ENCODE results near the gene DHX16.

DNA sequence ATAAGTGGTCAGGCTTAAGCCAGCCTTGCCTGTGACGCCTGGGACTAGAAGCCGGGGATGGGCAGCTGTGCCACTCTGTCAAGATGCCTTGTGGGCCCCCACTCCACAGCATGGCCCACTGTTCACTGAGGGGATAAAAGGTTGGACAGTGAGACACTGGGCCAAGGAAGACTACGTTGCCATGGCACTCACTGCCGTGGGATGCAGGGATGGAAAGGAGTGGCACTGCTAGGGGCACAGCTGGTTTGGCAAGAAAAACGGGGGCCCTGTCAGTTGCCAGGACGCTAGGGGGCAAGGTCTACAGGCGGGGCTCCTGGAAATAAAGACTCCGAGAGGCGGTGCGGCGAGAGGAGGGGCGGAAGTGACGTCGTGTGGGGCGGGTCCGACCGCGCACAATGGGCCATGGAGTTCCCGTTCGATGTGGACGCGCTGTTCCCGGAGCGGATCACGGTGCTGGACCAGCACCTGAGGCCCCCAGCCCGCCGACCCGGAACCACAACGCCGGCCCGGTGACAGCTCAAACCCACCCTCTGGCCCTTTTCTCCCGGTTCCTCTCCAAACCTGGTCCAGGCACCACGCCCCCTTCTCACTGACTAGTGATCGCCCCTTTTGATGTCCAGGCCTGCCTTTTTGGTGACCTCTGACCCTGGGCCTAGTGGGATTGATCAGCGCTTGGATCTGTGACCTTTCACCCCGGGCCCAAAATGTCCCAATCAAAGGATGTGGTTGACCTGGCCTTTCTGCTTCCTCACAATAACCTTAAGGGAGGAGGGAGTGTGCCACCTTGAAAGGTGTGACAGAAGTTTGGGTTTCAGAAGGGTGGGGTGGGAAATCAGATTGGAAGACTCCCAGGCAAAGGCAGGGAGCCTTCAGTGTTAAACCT lies 46.1 kb downstream of the DHX16 start, which contains the start of gene ATAT1:
- TF ChIP-seq, protein P1, sequence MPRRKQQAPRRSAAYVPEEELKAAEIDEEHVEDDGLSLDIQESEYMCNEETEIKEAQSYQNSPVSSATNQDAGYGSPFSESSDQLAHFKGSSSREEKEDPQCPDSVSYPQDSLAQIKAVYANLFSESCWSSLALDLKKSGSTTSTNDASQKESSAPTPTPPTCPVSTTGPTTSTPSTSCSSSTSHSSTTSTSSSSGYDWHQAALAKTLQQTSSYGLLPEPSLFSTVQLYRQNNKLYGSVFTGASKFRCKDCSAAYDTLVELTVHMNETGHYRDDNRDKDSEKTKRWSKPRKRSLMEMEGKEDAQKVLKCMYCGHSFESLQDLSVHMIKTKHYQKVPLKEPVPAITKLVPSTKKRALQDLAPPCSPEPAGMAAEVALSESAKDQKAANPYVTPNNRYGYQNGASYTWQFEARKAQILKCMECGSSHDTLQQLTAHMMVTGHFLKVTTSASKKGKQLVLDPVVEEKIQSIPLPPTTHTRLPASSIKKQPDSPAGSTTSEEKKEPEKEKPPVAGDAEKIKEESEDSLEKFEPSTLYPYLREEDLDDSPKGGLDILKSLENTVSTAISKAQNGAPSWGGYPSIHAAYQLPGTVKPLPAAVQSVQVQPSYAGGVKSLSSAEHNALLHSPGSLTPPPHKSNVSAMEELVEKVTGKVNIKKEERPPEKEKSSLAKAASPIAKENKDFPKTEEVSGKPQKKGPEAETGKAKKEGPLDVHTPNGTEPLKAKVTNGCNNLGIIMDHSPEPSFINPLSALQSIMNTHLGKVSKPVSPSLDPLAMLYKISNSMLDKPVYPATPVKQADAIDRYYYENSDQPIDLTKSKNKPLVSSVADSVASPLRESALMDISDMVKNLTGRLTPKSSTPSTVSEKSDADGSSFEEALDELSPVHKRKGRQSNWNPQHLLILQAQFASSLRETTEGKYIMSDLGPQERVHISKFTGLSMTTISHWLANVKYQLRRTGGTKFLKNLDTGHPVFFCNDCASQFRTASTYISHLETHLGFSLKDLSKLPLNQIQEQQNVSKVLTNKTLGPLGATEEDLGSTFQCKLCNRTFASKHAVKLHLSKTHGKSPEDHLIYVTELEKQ (CRISPR knock-in tag; IDR thresholded peaks at IDR 0.05), result no peak
- TF ChIP-seq ZFX (CRISPR knock-in tag; IDR thresholded peaks at IDR 0.05) (peak; percentile 51), BRCA1 (IDR thresholded peaks at IDR 0.05) (no peak), BRCA1 (CRISPR knock-in tag; IDR thresholded peaks at IDR 0.05) (no peak), ZNF121 (CRISPR knock-in tag; conservative IDR thresholded peaks at IDR 0.05) (no peak), SNRNP70 (optimal IDR thresholded peaks at IDR 0.05; ENCODE audit: low read depth, low read length) (no peak), TEAD4 (IDR thresholded peaks at IDR 0.05; ENCODE audit: low read length) (no peak), TEAD4 (CRISPR knock-in tag; IDR thresholded peaks at IDR 0.05; ENCODE audit: borderline replicate concordance) (no peak), KDM1A (IDR thresholded peaks at IDR 0.05) (no peak), FOXM1 (IDR thresholded peaks at IDR 0.05; ENCODE audit: low read depth) (no peak), FOXM1 (CRISPR knock-in tag; IDR thresholded peaks at IDR 0.05; ENCODE audit: low read depth) (no peak), TARDBP (IDR thresholded peaks at IDR 0.05) (no peak), KLF13 (tag; IDR thresholded peaks at IDR 0.05; ENCODE audit: borderline replicate concordance, low read depth) (peak; percentile 74; the same call in 1 of the 2 replicates), NR2F6 (CRISPR knock-in tag; IDR thresholded peaks at IDR 0.05) (no peak), POLR2AphosphoS5 (IDR thresholded peaks at IDR 0.05; ENCODE audit: control insufficient read depth, insufficient read depth, low read depth, low read length) (peak; percentile 57; the same call in 1 of the 2 replicates)
- TF ChIP-seq, protein P2, sequence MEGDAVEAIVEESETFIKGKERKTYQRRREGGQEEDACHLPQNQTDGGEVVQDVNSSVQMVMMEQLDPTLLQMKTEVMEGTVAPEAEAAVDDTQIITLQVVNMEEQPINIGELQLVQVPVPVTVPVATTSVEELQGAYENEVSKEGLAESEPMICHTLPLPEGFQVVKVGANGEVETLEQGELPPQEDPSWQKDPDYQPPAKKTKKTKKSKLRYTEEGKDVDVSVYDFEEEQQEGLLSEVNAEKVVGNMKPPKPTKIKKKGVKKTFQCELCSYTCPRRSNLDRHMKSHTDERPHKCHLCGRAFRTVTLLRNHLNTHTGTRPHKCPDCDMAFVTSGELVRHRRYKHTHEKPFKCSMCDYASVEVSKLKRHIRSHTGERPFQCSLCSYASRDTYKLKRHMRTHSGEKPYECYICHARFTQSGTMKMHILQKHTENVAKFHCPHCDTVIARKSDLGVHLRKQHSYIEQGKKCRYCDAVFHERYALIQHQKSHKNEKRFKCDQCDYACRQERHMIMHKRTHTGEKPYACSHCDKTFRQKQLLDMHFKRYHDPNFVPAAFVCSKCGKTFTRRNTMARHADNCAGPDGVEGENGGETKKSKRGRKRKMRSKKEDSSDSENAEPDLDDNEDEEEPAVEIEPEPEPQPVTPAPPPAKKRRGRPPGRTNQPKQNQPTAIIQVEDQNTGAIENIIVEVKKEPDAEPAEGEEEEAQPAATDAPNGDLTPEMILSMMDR (IDR thresholded peaks at IDR 0.05 in 2 of 3, conservative IDR thresholded peaks at IDR 0.05 in 1 of 3; ENCODE audit: insufficient read depth in 2 of 3, low read depth in 1 of 3, low read length in 3 of 3), result peak in 1 of 3 experiments; percentile 23; a peak in 1 of 6 replicates
- TF ChIP-seq, protein P3, sequence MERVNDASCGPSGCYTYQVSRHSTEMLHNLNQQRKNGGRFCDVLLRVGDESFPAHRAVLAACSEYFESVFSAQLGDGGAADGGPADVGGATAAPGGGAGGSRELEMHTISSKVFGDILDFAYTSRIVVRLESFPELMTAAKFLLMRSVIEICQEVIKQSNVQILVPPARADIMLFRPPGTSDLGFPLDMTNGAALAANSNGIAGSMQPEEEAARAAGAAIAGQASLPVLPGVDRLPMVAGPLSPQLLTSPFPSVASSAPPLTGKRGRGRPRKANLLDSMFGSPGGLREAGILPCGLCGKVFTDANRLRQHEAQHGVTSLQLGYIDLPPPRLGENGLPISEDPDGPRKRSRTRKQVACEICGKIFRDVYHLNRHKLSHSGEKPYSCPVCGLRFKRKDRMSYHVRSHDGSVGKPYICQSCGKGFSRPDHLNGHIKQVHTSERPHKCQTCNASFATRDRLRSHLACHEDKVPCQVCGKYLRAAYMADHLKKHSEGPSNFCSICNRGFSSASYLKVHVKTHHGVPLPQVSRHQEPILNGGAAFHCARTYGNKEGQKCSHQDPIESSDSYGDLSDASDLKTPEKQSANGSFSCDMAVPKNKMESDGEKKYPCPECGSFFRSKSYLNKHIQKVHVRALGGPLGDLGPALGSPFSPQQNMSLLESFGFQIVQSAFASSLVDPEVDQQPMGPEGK (CRISPR knock-in tag; IDR thresholded peaks at IDR 0.05; ENCODE audit: borderline replicate concordance), result 0 out of 2 replicates have a peak, but pooled peaks have one; percentile 37

All from K562 (cell line).